Upper lobe of right lung (tissue), 1 donor: ENCODE data around the gene CEP135. TPM values are rescaled to one million over a fixed set of nuclear protein-coding genes. Genes with fewer than 3 reads are reported as not detected.
A peak's percentile ranks its signal among the peaks of the same experiment; 100 is the strongest.

ENCODE experiments used
- ATAC-seq: fragments of 200-7000 bp; cut with Tn5 transposase; one replicate; pipeline ENCODE4 v1.9.1; 2020; ENCODE audit warnings: mild to moderate bottlenecking, moderate library complexity
- DNase-seq: peaks from one replicate; pipeline ENCODE4 v3.0.0-alpha.2; 2020
- H3K27ac ChIP-seq: fragments of 200-600 bp; one replicate; pipeline ENCODE4 v1.8.0; 2022
- H3K27me3 ChIP-seq: fragments of 200-600 bp; one replicate; pipeline ENCODE4 v1.8.0; 2022; ENCODE audit warnings: mild to moderate bottlenecking
- H3K36me3 ChIP-seq: fragments of 200-600 bp; one replicate; pipeline ENCODE4 v1.8.0; 2022
- H3K4me1 ChIP-seq: fragments of 200-600 bp; one replicate; pipeline ENCODE4 v1.8.0; 2022
- H3K4me3 ChIP-seq: fragments of 200-600 bp; one replicate; pipeline ENCODE4 v1.8.0; 2022; ENCODE audit warnings: mild to moderate bottlenecking
- H3K9me3 ChIP-seq: fragments of 200-600 bp; one replicate; pipeline ENCODE4 v1.8.0; 2022
- intact Hi-C: fragments of 100-400 bp; cut with DNase I; formaldehyde crosslinking; loops from one replicate; pipeline ENCODE4 v1.11.0; 2022
- total RNA-seq: library from RNA; stranded (reverse); fragmentation: NEBNext Ultra II Directional; extraction: Animal tissue kit (Norgen Biotek cat#: 25700); gene quantifications from one replicate; pipeline ENCODE4 v1.2.1, GENCODE V29; 2021
- TF ChIP-seq, protein P1 (sequence below): fragments of 200-600 bp; IDR thresholded peaks from one replicate; pipeline ENCODE4 v1.8.0; 2022; ENCODE audit warnings: antibody characterized with exemption
- donor health status: DM: no; HTN: yes; CAD: no; lungs with severe emphysema.

The CEP135 gene
- total RNA-seq, 1 donor from 2014 or later: 6.8 TPM

GRCh38 chr4:55947254-55947882 is 1.4 kb upstream of the CEP135 start:
- Histone ChIP-seq H3K27me3 (no peaks in the 10 kb centered on the region), H3K9me3 (no peaks in the 10 kb centered on the region), H3K36me3 (peaks cover under 1% of the 10 kb centered on the region), H3K4me1 (peaks cover 5% of the 10 kb centered on the region), H3K4me3 (peak overlapping the region; percentile 82), H3K27ac (peak overlapping the region; percentile 90)
- TF ChIP-seq, protein P1, sequence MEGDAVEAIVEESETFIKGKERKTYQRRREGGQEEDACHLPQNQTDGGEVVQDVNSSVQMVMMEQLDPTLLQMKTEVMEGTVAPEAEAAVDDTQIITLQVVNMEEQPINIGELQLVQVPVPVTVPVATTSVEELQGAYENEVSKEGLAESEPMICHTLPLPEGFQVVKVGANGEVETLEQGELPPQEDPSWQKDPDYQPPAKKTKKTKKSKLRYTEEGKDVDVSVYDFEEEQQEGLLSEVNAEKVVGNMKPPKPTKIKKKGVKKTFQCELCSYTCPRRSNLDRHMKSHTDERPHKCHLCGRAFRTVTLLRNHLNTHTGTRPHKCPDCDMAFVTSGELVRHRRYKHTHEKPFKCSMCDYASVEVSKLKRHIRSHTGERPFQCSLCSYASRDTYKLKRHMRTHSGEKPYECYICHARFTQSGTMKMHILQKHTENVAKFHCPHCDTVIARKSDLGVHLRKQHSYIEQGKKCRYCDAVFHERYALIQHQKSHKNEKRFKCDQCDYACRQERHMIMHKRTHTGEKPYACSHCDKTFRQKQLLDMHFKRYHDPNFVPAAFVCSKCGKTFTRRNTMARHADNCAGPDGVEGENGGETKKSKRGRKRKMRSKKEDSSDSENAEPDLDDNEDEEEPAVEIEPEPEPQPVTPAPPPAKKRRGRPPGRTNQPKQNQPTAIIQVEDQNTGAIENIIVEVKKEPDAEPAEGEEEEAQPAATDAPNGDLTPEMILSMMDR: no peak
- DNase-seq (no peak), ATAC-seq (no peak)
- intact Hi-C loops: no loop called here

DNA sequence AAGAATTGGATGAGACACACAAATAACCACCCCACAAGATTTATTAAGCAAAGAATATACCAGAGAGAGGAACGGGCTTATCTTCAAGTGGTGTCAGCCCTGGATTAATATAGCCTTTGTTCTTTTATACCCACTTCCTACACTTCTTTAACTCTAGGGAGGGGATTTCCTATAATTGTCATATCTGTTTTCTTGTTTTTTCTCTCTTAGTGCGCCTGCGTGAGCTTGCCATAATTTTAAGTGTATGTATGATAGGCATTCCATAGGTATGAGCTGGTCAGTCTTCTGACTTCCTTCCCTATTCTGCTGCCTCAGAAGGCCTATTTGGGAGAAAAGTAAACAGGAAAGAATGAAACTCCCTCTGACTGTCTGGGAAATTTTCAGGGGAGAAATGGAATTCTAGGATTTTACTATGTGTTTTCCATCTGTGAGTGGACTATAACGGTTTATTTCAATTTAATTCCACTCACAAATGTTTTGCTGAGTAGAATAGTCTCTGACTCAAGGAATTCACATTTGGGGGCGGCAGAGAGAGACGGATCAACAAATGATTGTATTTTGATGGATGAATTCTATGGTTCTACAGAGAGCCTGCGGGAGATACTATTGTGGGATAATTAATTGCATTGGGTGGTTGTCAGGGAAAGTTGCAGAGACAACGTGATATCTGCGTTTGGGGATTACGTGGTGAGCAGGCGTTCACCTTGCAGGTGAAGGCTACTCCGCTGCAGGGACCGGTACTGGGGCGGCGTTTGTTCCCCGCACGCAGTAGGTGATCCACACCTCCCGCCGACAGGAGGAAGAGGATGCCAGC is 626 bp upstream of the CEP135 start:
- ATAC-seq: no peak
- Histone ChIP-seq H3K9me3 (no peaks in the 10 kb centered on the region), H3K36me3 (peaks cover 7% of the 10 kb centered on the region), H3K4me3 (peak overlapping the region; percentile 82), H3K27me3 (no peaks in the 10 kb centered on the region), H3K4me1 (peaks cover 5% of the 10 kb centered on the region), H3K27ac (peak overlapping the region; percentile 90)
- no peak for DNase-seq
- intact Hi-C loops: no loop called here
- TF ChIP-seq, protein P1: no peak

- Histone ChIP-seq H3K4me1 (peaks cover 5% of the 10 kb centered on the region), H3K36me3 (peaks cover 12% of the 10 kb centered on the region), H3K4me3 (peak overlapping the region; percentile 82), H3K27me3 (no peaks in the 10 kb centered on the region), H3K27ac (peak overlapping the region; percentile 90), H3K9me3 (no peaks in the 10 kb centered on the region)
- intact Hi-C loops: no loop called here
- DNase-seq (no peak), ATAC-seq (no peak)
- TF ChIP-seq, protein P1: no peak
These were observed 697 bp downstream of the CEP135 start for GRCh38 chr4:55949482-55949802.

DNA sequence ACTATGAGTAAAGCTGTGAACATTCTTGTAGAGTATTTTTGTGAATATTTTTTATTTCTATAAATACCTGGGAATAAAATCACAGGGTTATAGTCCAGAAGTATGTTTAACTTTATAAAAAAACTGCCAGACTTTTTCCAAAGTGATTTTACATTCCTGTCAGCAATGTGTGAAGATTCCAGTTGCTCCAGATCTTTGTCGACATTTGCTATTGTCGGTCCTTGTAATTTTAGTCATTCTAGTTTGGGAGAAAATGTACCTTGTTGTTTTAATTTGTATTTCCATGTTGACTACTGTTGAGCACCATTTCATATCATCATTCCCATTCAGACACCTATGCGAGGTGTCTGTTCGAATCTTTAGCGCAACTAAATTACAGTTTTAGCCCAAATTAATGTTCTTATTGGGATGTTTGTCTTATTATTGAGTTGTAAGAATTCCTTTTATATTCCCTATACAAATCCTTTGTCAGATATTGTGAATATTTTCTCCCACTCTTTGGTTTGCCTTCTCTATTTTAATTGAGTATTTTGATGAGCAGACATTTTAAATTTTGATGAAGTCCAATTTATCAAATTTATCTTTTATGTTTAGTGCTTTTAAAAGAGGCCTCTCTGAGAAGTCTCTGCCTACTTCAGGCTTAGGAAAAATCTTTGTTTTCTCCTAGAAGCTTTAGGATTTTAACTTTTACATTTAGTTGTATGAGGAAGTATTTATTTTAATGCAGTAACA is 2.6 kb downstream of the CEP135 start:
- Histone ChIP-seq H3K4me3 (no peak overlapping the region), H3K4me1 (peaks cover 5% of the 10 kb centered on the region), H3K9me3 (no peaks in the 10 kb centered on the region), H3K36me3 (peaks cover 22% of the 10 kb centered on the region), H3K27me3 (no peaks in the 10 kb centered on the region), H3K27ac (no peak overlapping the region)
- intact Hi-C loops: no loop called here
- DNase-seq (no peak), ATAC-seq (no peak)
- TF ChIP-seq, protein P1: no peak

GRCh38 chr4:55955710-55956109 is 7.0 kb downstream of the CEP135 start:
- intact Hi-C loops: no loop called here

More at GRCh38 chr4:55955710-55956109, 7.0 kb downstream of the CEP135 start:
- ATAC-seq (no peak), DNase-seq (no peak)
- H3K27ac ChIP-seq: no peak overlapping the region
- H3K27me3 ChIP-seq: no peaks in the 10 kb centered on the region
- H3K9me3 ChIP-seq: no peaks in the 10 kb centered on the region
- no peaks in the 10 kb centered on the region for H3K4me1 ChIP-seq
- H3K36me3 ChIP-seq: peaks cover 47% of the 10 kb centered on the region
- TF ChIP-seq, protein P1: no peak
- no peak overlapping the region for H3K4me3 ChIP-seq
